Renal cortical epithelial cell (primary cell): ENCODE results near the gene EPB41. TPM values are rescaled to one million over a fixed set of nuclear protein-coding genes. Genes with fewer than 3 reads are reported as not detected.

ENCODE experiments used
- DNase-seq: peaks from one replicate; pipeline ENCODE4 v3.0.0-alpha.2; 2011; ENCODE audit warnings: low read depth
- total RNA-seq: library from RNA; depleted of rRNA; stranded (reverse); fragments of >200 nt; gene quantifications from 2 replicates; pipeline ENCODE4 v1.2.3, GENCODE V29; 2014

The EPB41 gene
- total RNA-seq, 1 donor from 2014 or later = 22.5 TPM

- DNase-seq = no peak
Measured at GRCh38 chr1:28890836-28891235, 23.5 kb upstream of the EPB41 start.

DNA sequence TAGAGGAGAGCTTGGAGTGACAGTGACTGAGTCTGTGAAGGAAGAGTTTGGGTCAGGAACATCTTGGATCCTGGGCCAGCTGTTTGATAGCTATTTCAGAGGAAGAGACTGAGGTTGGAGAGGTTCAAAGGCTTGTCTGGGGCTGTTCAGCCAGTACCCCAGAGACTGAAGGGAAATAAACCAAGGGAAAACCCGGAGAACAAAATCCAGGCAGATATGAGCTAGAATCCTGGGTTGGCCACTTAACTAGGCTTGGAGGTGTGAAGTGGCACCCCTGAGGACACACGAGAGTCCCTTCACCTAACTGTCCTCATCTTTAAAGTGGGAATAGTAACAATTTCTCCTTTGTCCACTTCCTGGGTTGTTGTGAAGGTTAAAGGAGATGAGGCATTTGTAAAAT, 23.1 kb upstream of the EPB41 start:
- DNase-seq = no peak

DNA sequence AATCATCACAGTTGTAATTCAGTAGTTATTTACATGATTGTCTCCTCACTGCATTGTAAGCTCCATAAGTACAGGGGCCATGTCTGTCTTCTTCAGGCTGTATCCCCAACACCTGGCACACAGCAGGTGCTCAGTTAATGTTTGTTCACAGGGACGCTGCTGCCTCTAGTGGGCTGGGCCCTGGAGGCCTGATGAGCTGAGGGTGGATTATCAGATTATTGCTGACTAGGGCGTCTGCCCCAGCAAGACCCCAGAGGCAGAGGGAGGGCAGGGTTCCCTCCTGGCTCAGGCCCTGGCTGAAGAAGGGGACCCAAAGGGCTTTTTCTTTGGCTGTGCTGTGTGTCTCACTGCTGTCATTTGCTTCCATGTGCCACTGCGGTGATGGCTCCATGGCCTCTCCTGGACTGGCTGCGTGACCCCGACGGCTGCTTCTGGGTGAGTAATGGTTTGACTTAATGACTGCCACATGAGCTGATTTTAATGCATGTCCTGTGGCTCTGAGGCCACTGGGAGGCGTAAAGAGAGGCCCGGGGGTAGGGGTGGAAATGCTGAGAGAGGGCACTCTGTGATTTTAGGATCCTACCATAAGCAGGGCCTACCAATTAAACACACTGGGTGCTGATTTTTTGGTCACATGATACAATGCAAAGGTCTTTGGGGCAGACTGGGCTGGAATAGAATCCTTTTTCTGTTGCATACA, 20.8 kb upstream of the EPB41 start:
- peak; percentile 8 for DNase-seq

DNA sequence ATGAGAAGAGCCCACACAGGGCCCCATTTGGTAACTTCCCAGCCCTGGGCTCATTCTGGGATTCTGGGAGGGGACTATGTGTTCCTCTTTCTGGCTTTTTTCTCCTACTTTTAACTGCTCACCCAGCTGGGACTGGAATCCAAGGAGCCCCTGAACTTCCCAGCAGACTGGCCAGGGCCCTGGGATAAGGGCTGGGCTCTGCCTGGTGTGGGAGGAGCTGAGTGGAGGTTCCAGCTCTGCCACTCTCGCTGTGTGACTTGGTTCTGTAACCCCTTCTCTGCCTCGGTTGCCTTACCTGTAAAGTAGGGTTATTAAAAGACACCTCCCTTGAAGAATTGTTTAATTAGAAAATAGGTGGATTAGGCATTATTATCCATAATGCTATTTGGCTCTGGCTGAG, 19.6 kb upstream of the EPB41 start:
- no peak for DNase-seq

DNA sequence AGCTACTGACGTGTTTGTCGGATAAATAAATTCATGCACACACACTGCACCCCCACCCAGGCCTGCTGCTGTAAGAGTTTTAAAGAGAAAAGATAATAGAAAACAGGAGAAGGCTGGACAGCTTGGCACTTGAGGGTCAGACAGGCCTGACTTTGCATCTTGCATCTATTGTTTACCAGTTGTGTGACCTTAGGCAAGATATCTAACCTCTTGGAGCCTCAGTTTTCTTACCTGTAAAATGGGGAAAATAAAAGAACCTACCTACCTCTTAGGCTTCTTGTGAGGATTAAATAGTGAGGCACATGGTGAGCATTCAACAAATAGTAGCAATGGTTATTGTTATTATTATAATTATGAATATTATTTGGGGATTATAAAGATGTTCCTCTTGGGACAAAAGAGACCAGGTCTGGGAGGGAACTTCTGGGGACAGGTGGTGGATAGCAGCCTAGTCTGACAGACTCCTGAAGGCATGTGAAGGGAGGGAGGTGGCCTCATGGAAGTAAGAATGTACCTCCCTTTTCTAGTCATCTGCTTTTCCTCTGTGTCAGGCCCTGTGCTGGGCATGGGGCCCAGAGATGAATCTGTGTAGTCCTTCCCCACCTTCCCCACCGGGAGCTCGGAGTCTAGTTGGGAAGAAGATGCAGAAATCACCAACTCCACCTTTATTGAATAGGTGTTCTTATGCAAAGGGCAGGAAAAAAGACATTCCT, 18.3 kb upstream of the EPB41 start:
- DNase-seq = no peak

DNA sequence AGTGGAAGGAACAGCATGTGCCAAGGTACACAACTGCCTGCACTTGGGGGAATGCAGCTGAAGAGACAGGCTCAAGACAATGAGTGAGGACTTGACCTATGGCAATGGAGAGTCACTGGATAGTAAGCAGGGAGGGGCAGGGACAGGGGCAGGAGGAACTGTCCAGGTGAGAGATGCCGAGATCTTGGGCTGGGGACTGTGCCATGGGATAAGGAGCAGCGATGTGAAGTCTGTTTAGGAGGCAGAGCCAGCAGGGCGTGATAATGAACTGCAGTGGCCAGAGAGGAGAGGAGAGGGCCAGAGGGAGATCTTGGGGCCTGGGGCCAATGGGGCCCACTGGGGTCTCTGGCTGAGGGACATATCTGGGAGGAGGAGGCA, 17.8 kb upstream of the EPB41 start:
- no peak for DNase-seq

GRCh38 chr1:28897789-28898188, 16.6 kb upstream of the EPB41 start:
- DNase-seq = no peak

DNA sequence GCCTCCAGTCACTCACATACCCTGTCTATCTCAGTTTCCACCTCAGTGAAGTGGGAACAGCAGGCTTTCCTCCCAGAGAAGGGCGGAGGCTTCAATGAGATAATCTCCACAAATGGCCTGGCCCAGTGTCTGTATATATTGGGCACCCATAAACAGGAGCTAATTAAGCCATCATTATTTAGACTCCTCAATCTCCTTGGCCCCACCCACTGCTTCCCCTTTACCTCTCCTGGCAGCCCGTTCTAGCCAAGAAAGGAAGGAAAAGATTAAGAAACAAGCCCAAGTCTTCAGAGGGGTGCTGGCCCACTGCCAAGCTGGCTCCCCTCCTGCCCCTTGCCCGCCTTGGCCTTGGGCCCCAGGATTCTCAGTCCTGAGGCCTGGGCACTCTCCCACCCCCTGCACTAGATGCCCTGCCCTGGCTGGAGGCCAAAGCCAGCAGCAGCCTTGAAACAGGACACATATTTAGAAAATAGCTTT, 15.9 kb upstream of the EPB41 start:
- DNase-seq = no peak

DNA sequence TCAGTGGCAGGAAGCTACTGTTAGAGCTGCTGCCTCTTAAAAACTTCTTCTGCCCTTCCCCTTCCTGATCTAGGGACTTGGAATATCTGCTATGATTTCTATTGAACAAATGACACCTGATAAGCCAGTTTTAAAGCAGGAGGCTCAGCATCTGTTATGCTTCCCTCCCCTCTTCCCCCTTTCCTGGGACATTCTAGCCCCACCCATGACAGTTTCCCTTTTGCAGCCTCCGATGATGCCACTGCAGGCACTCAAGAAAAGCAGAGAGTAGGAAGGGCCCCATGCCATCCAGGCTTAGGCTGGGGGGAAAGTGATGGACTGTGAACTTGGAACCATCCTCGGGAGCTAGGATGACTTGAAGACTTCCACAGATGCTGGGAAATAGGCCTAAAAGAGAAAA, 15.1 kb upstream of the EPB41 start:
- no peak for DNase-seq

DNA sequence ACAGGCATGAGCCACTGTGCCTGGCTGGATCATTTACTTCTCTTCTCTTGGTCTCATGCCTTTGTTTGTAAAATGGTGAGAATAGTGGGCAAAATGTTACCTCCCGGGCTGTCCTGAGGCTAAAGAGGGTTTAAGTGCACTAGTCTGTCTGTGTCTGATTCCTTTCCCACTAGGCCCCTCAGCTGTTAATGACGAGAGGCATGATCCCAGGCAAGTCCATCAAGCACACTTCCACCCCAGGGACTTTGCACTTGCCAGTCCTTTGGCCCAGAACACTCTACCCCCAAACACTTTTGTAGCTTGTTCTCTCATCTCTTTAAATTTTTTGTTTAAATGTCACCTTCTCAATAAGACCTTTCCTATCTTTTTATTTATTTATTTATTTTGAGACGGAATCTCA, 13.8 kb upstream of the EPB41 start:
- no peak for DNase-seq

DNA sequence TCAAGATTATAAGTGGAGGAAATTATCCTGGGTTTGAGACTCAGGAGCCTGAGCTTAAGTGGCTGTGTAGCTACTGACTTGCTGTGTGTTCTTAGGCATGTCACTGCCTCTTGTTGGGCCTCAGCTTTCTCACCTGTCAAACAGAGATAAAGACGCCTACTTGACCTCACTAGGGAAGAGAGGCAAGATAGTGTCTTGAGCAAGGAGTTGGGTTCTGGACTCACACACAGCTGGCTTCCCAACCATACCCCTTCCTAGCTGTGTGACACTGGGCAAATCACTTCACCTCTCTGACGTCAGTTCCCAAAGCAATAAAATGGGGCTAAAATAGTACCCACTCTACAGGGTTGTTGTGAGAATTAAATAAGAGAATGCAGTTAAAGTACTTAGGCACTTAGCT, 11.6 kb upstream of the EPB41 start:
- DNase-seq = no peak

DNA sequence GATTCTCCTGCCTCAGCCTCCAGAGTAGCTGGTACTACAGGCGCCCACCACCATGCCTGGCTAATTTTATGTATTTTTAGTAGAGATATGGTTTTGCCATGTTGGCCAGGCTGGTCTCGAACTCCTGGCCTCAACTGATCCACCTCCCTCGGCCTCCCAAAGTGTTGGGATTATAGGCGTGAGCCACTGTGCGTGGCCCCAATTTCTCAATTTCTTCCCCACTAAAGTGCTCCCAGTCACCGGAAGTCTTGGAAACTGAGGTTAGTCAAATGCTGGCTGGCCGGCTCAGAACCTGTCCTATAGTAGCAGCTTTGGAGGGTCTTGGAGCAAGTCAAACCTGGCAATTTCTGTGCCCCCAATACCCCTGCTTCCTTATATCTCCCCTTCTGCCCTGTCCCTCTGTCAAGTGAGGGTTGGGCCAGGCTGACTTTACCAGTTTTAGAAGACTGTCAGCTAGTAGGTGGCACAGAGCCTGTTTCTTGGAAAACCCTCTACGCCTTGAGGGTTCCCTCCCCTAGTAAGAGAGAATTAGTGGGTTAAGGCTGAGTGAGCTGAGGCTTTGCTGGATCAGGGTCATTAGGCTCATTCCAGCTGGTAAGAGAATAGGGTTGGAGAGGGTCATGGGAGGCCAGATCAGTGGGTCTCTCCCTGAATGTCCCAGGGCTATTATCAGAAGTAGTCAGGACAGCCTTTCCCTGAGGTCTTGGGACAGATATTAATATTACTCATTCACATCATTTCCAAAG, 8.3 kb upstream of the EPB41 start:
- peak; percentile 59 for DNase-seq

DNA sequence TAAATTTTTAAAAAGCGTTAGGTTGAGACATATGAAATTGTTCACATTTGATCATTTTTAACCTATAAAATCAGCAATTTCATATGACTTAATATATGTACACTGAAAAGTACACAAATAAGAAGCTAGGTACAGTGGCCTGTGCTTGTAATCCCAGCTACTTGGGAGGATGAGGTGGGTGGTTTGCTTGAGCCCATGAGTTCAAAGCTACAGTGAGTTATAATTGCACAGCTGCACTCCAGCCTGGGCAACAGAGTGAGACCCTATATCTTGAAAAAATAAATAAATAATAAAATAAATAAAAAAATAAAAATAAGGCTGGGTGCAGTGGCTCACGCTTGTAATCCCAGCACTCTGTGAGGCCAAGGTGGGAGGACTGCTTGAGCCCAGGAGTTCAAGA, 5.2 kb upstream of the EPB41 start:
- no peak for DNase-seq

- no peak for DNase-seq
Measured at GRCh38 chr1:28910379-28911115, 3.8 kb upstream of the EPB41 start.

DNA sequence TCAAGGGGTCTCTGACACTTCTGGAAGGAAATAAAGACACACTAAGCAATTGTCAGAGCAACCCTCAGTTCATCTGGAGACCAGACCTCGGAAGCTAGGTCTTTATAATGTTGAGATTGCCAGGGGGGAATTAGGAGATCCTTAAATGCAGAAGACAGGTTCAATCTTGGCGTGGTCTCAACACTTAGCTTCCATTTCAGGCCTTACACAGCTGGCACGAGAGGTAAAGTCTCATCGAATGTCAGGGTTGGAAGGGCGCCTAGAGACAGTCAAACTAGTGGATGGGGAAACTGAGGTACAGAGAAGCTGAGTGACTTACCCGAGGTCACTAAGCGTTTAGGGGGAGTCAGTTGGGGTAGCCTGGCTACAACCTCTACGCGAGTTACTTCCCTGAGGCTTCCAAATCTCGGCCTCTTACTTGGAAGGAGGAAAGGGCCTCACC, 562 bp upstream of the EPB41 start:
- no peak for DNase-seq

DNA sequence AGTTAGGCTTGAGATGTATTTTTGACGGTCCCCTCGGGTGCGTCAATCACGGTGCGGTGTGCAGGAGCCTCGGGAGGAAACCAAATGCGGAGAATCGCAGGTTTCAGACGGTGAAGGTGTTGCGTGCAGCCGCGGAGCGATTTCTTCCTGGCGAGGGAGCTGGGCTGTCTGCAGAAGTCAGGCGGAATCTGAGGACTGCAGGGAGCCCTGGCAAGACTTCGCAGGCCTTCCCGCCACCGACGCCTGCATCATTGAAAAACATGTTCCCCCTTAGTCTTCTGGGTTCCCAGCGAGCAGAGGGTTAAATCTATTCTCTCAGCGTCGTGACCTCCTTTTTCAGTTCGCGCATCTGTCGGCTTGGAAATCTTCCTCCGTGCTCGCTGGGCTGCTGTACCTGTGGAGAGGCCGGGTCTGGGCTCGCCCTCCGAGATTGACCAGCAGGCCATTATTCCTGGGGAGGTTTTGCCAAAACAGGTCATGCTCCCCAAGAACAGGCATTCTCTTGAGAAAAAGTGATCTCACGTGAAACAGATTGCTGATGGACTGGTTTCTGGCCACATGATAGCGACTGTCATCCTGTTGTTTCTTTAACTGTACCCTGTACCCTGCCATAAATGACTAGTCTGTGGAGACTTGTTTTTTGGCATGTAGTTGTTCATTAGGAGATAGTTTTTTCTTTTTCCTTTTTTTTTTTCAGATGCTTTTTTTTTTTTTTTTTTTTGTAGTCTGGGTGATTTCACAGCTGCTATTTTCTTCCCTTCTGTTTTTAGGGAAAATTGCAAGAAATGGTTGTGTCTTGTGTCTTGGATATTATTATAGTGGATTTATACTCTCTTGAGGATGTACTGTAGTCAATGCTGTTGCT, 894 bp downstream of the EPB41 start:
- DNase-seq = peak; percentile 18

GRCh38 chr1:28917757-28918118, 3.4 kb downstream of the EPB41 start:
- DNase-seq = no peak

- no peak for DNase-seq
Measured at GRCh38 chr1:28921286-28921869, 7.0 kb downstream of the EPB41 start.

GRCh38 chr1:28925350-28925891, 11.1 kb downstream of the EPB41 start:
- DNase-seq = no peak

DNA sequence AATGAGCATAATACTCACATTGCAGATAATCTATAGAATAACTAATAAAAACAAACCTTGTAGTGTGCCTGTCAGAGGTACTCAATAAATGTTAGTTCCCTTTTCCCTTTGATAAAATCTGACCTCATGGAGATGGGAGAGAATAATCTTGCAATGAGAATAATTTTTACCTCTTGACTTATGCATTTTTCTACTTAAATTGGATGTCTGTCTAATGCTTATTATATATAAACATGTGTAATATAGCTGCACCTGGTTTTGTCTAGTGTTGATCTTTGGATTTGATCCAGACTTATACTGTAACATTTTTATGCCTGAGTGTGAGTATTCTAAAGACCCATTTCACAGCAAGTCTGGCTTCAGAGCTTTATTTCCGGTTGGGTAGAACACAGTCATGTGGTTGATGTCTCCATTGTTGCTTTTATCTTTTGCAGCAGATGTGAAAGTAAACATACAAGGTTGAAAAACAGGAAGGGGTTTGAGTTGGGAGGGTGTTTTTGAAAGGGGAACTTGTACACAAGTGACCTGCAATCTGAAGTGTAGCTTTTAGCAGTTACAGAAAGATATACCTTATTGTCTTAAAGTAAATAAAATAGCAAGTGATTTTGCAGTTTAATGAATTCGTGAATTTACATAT, 12.4 kb downstream of the EPB41 start:
- peak; percentile 19 for DNase-seq
